ENCODE data around the gene HAUS3.

DNA sequence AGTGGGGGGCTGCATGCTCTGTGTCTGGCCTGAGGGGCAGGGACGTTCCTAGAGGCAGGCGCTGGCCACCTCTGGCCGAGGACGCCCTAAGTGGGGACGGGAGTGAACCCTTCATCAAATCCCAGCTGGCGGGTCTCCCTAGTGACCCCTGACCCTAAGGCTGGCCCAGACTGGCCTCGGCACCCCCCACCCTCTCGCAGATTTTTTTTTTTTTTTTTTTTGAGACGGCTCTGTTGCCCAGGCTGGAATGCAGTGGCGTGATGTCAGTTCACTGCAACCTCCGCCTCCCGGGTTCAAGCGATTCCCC lies 21.0 kb upstream of the HAUS3 start:
- TF ChIP-seq, protein P1, sequence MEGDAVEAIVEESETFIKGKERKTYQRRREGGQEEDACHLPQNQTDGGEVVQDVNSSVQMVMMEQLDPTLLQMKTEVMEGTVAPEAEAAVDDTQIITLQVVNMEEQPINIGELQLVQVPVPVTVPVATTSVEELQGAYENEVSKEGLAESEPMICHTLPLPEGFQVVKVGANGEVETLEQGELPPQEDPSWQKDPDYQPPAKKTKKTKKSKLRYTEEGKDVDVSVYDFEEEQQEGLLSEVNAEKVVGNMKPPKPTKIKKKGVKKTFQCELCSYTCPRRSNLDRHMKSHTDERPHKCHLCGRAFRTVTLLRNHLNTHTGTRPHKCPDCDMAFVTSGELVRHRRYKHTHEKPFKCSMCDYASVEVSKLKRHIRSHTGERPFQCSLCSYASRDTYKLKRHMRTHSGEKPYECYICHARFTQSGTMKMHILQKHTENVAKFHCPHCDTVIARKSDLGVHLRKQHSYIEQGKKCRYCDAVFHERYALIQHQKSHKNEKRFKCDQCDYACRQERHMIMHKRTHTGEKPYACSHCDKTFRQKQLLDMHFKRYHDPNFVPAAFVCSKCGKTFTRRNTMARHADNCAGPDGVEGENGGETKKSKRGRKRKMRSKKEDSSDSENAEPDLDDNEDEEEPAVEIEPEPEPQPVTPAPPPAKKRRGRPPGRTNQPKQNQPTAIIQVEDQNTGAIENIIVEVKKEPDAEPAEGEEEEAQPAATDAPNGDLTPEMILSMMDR (IDR thresholded peaks at IDR 0.05 in 4 of 5, conservative IDR thresholded peaks at IDR 0.05 in 1 of 5) = no peak
- TF ChIP-seq POLR2A (IDR thresholded peaks at IDR 0.05) = no peak
